ENCODE results near the gene FGF8.

FGF8 gene

GRCh38 chr10:101770331-101771215 lies 5.3 kb downstream of the FGF8 start:
- in situ Hi-C loops (cut with HindIII; ENCODE audit: low sequenced_read_pairs), result no loop called here

DNA sequence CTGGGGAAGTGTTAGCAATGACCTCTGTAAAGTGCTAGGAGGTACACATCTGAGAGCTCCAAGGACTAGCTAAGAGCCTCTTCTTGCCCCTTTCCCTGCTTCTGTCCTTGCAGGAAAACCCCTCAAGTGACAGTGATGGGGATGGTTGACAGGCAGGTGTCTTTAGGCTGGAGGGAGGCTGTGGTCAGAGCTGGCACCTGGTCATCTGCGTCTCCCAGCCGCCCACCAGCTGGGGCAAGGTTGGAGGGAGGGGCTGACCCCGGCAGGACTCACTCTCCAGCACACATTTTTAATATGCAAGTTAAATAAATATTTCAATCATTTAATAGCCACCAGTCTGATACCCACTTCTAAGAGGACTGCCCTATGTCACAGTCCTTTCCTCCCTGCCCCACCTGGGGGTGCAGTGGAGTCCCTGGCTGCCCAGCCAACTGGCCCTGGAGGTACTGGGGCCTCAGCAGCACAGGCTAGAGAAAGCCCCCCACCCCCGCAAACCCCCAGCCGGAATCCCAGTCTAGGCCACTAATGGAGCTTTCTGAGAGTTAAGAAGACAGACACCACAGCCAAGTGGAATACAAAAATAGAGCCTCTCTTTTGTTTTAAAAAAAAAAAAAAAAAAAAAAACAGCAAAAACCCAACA lies 6.3 kb downstream of the FGF8 start:
- in situ Hi-C loops (cut with HindIII; ENCODE audit: low sequenced_read_pairs), result no loop called here

DNA sequence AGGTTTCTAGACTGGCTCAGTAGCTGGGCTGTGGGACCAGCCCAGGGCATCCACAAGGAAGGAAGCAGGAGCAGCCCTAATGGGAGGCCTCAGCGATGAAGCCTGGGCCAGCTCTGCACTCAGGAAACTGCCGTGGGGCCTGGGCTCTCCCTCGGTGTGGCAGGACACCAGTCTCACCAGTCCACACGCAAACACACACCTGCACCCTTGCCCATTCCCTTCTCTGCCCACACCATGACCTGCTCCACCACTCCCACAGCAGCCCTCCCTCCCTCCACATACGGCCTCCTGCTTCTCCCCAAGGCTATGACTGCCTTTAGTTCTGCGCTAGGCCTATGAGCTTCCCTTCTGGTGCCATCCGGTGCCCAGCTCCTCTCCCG lies 7.1 kb downstream of the FGF8 start:
- in situ Hi-C loops (cut with HindIII; ENCODE audit: low sequenced_read_pairs), result no loop called here

GRCh38 chr10:101767966-101768790 lies 7.7 kb downstream of the FGF8 start:
- in situ Hi-C loops (cut with HindIII; ENCODE audit: low sequenced_read_pairs), result no loop called here

DNA sequence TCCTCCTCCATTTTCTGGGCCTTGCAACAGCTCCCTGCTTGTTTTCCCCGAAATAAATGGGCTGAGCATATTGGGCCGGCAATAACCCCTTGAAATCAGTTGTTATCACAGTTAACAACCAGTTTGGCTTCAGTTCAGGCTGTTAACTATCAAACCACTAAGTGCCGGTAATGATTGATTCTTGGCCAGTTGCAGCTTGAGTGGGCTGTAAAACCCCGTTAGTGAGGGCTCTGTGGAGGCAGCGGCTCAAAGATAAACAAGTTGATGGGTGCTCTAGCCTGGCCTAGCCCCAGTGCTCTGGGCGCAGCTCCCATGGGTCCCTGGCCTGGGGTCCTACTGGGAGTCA lies 8.3 kb downstream of the FGF8 start:
- in situ Hi-C loops (cut with HindIII; ENCODE audit: low sequenced_read_pairs), result no loop called here

DNA sequence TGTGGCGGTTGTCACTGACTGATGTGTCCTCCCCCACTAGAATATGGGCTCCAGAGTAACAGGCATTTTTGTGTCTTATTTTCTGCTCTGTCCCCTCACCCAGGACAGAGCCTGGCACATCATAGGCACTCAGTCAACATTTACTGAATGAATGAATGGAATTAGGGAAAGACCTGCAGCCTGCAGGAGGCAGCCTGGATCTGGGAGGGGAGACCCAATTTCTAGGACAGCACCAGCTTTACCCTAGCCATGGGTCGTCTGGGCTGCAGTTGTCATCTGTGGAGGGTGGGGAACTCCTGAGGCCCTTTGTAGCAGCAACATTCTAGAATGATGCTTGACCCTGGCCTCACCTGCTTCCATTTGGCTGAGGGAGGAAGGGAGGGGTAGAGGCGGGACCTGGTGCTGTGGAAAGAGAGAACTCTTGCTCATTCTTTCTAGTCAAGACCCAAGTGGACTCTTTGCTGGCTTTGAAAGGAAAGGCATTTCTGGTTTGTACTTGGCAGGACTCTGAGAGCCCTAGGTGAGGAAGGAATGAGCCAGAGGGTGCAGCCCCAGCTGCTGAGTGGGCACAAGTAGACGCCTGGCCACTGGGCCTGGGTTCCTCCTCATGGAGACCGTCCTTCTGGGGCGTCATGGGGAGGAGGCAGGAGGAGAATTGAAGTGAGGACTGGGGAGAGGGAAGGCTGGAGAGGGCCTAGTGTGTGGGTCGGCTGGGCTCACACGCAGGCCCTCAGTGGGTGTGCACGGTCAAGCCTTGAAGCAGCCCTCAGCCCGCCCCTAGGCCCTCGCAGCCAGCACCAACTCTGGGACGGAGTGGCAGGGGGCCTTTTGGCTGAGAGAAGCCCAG lies 8.9 kb downstream of the FGF8 start:
- in situ Hi-C loops (cut with HindIII; ENCODE audit: low sequenced_read_pairs), result no loop called here

- in situ Hi-C loops (cut with HindIII; ENCODE audit: low sequenced_read_pairs), result no loop called here
Observed at GRCh38 chr10:101766306-101766705, 9.6 kb downstream of the FGF8 start.

DNA sequence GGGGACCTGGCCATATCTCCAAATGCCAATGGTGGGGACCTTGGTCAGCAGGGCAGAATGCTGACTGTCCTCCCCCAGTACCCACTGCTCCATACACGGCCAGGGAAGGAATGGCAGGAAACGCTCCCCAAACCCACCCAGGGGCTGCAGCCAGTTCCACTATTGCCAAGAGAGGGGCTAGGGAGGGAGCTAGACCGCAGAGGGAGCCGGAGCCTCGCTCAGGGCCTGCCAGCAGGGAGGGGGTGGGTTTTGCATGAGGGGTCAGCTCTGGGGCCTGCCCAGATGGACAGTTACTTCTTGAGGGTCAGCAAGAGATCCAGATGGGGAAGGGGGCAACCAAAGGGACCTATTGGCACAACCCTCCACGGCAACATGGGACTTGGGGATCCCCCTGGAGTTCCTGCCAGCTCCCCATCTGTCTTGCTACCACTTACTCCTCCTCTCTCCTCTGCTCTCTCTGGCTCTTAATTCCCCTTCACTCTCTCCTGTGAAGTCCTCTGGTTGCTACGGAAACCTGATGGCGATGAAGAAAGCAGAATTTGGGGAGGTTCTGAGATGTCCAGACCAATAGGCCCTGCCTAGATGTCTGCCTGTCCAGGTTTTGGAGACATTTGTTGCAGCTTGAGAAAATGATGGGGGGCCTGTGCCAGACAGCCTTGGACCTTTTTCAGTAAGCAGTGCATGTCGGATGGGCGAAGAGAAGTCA lies 12.6 kb downstream of the FGF8 start:
- in situ Hi-C loops (cut with HindIII; ENCODE audit: low sequenced_read_pairs), result no loop called here

DNA sequence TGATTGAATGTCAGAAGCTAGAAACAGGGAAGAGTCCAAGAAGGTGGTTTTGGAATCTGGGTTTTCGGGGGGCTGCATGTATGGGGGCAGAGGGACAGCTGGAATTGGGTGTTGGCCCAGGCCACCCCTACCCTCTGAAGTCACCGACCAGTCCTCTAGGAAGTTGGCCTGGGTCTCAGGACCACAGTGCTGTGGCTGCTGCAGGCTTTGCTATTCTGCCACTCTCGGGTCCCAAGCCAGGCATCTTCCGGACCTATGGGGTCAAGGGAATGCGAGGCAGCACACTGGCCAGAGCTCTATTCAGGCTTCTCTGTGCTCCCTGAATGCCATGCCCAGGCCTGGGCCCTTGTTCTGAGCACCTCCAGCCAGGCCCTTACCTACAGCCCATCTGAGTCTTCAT lies 13.2 kb downstream of the FGF8 start:
- in situ Hi-C loops (cut with HindIII; ENCODE audit: low sequenced_read_pairs), result no loop called here

DNA sequence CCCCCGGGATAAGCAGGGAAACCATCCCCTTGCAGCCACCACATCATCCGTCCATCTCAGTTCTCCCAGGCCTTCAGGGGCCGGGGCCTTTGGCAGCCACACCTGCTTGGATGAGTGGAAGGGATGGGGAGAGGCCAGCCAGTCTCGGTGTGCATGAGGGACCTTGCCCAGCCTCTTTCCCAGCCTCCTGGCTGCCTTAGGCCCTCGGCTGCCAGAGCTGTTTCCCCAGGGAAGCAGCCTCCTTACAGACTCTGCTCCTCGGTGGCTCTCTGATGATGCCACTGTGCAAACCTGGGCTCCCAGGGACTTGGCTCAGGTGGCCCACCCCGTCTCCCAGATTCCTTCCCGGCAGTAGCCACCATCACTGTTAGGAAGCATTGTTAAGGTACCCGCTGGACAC lies 14.7 kb downstream of the FGF8 start:
- in situ Hi-C loops (cut with HindIII; ENCODE audit: low sequenced_read_pairs), result no loop called here

- in situ Hi-C loops (cut with HindIII; ENCODE audit: low sequenced_read_pairs), result no loop called here
Observed at GRCh38 chr10:101760510-101760909, 15.4 kb downstream of the FGF8 start.

GRCh38 chr10:101759309-101760247 lies 16.3 kb downstream of the FGF8 start:
- in situ Hi-C loops (cut with HindIII; ENCODE audit: low sequenced_read_pairs), result no loop called here

- in situ Hi-C loops (cut with HindIII; ENCODE audit: low sequenced_read_pairs), result no loop called here
Observed at GRCh38 chr10:101758858-101759257, 17.1 kb downstream of the FGF8 start.

DNA sequence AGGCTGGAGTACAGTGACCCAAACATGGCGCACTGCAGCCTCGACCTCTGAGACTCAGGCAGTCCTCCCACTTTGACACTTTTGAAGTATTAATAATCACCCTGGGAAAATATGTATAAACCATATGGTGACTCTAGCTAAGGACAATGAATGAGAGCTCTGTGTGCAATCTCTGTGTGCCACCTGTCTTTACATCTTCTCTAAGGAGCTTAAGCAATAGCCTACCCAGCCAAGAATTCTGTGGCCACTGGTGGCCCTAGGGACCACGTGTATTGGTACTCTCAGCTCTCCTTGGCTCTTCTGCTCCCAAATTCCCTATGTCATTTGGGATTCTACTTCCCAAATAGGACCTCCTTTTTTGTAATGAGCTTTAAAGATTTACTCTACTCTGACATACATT lies 23.7 kb downstream of the FGF8 start:
- in situ Hi-C loops (cut with HindIII; ENCODE audit: low sequenced_read_pairs), result no loop called here

DNA sequence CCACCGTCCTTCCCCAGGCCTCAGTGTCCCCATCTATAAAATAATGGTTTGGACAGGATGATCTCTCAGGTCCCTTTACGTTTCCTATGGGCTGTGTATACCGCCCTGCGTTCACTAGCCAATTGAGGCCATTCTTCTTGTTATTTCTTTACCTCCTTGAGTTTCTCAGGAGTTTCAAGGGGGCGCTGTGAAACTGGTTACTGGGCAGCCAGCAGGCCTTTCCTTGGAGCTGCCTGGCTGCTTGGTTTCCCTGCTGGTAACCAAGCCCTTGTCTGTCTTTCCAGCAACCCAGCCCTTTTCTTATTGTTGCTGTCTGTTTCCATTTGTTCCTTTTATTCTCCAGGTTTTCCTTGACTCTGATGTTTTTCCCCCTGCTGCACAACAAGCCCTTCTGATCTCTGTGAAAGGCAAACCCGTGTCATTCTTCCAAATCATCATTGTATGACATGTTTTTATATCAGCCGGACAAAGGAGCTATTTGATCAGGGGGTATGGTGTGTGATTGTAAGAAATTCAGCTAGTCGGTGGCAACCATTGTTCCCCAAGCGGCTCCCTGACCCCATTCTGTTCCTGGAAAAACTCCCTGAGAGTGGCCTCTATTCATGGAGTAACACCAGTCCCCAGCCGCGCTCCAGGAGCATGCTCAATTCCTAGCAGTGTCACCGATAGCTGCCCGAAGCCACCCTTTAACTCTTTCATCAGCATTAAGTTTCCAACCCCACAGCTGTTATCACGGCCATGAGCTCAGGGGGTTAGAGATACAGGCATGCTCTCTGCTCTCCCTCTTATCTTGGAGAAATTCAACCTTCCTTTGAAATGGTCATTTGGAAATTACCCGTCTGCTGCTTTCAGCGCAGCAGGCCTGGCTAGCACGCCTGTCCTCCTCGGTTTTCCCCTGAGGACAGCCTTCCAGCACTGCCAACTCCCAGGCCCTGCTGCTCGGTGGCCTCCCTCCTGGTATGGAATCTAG lies 26.6 kb downstream of the FGF8 start:
- in situ Hi-C loops (cut with HindIII; ENCODE audit: low sequenced_read_pairs), result no loop called here

DNA sequence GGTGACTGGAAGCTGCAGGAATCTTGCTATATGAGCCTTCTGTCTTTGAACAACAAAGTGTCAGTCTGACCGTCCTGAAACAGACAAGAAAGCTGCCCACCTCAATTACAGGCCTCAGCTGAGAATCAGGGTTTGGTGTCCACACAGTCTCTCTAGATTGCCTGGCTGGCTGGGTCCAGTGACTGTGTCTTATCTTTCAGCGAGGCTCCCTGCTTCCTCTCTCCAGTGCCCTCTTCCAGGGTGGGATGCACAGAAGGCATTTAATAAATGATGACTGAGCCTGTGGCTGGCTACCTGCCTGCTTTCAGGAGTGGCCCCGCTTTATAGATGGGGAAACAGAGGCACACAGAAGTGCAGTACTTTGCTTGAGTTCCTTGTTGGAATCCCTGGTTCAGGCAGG lies 27.4 kb downstream of the FGF8 start:
- in situ Hi-C loops (cut with HindIII; ENCODE audit: low sequenced_read_pairs), result no loop called here

DNA sequence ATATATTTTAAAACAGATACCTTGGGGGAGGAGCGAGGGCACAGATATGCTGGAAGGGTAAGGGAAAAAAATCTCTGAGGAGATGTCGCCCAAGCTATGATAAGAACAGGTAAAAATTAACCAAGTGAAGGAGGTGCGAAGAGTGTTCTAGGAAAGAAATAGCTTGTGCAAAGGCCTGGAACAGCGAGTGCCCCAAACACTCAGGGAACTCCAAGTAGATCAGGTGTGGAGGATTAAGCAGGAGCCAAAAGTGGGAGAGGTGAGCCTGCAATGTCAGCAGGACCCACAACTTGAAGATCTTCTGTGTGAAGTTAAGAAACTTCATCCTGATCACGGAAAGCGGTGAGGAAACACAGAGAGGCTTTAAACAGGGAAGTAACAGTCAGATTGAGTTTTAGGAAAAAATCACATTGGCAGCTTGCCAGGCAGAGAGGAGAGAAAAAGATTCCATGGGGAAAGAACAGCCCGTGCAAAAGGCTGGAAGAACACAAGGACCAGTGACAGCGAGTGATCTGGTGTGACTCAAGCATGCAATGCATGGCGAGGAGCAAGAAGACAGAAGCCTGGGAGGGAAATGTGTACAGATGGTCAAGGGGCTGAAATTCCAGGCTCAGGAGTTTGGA lies 30.7 kb downstream of the FGF8 start:
- in situ Hi-C loops (cut with HindIII; ENCODE audit: low sequenced_read_pairs), result no loop called here

- in situ Hi-C loops (cut with HindIII; ENCODE audit: low sequenced_read_pairs), result no loop called here
Observed at GRCh38 chr10:101744267-101744666, 31.6 kb downstream of the FGF8 start.
